K562 (cell line): ENCODE data around the gene GYPC. TPM values are rescaled to one million over a fixed set of nuclear protein-coding genes. Genes with fewer than 3 reads are reported as not detected.

Experiments
- E2F6 ChIP-seq, 2 experiments: IDR thresholded peaks; 2 replicates each; pipeline ENCODE4 v1.6.1; 2011; ENCODE audit warnings: borderline replicate concordance in 1 of 2, control low read depth in 1 of 2, low read depth in 1 of 2, low read length in 1 of 2, mild to moderate bottlenecking in 1 of 2, mixed read lengths in 1 of 2, moderate library complexity in 1 of 2; ENCODE audit not compliant: insufficient read depth in 1 of 2, insufficient read length in 1 of 2, poor library complexity in 1 of 2, severe bottlenecking in 1 of 2; ENCODE audit errors: extremely low read depth in 1 of 2
- EWSR1 ChIP-seq: fragments of 450-650 bp; IDR thresholded peaks from 2 replicates; pipeline ENCODE4 v1.6.1; 2018; ENCODE audit warnings: borderline replicate concordance, mild to moderate bottlenecking, low read depth, moderate library complexity; ENCODE audit not compliant: partially characterized antibody
- FOXK2 ChIP-seq, 2 experiments: fragments of 450-650 bp; IDR thresholded peaks in 1 of 2; conservative IDR thresholded peaks in 1 of 2; 2 replicates each; pipeline ENCODE4 v1.6.1; 2016; ENCODE audit warnings: low read depth in 2 of 2, mild to moderate bottlenecking in 1 of 2
- GATA2 ChIP-seq: sonication (generic); formaldehyde crosslinking; IDR thresholded peaks from 2 replicates; pipeline ENCODE4 v1.4.0; 2020; ENCODE audit warnings: mild to moderate bottlenecking, missing genetic modification reagents
- GTF2E2 ChIP-seq: fragments of 200-800 bp; sonication (Bioruptor generic); IDR thresholded peaks from 2 replicates; pipeline ENCODE4 v1.6.1; 2016; ENCODE audit warnings: missing genetic modification characterization, missing compliant biosample characterization
- HDAC3 ChIP-seq: fragments of 450-650 bp; IDR thresholded peaks from 2 replicates; pipeline ENCODE4 v1.6.1; 2018; ENCODE audit warnings: borderline replicate concordance, mild to moderate bottlenecking, moderate library complexity; ENCODE audit not compliant: partially characterized antibody
- HMGXB4 ChIP-seq: sonication (generic); formaldehyde crosslinking; IDR thresholded peaks from 2 replicates; pipeline ENCODE4 v1.8.1; 2023; ENCODE audit warnings: mild to moderate bottlenecking, missing genetic modification reagents
- KLF16 ChIP-seq: IDR thresholded peaks from 2 replicates; pipeline ENCODE4 v1.6.1; 2016; ENCODE audit warnings: antibody characterized with exemption
- PRMT5 ChIP-seq: sonication (generic); formaldehyde crosslinking; IDR thresholded peaks from 2 replicates; pipeline ENCODE4 v1.5.0; 2020; ENCODE audit warnings: missing genetic modification reagents
- polyA plus RNA-seq, 8 experiments: library from polyadenylated mRNA; depleted of rRNA in 4 of 8; stranded (reverse) in 5 of 8; unstranded in 3 of 8; fragments of >200 nt; fragmentation: Nextera tagmentation in 2 of 8; fragmentation: Illumina TruSeq in 1 of 8; extraction: Ambion mirVana in 2 of 8; extraction: Trizol in 1 of 8; gene quantifications; 2 replicates each; pipeline versions ENCODE4 v1.2.1 to v1.2.3, GENCODE V29; 2011 to 2014; ENCODE audit warnings: inconsistent platforms in 1 of 8, missing spikeins in 1 of 8
- total RNA-seq, 7 experiments: library from RNA; depleted of rRNA in 6 of 7; stranded (reverse); fragments of >200 nt in 6 of 7; fragmentation: Illumina TruSeq in 2 of 7; extraction: Trizol in 2 of 7; gene quantifications; 2 replicates each; pipeline versions ENCODE4 v1.2.1 to v1.2.3, GENCODE V29; 2011 to 2021; ENCODE audit warnings: low replicate concordance in 1 of 7
- TF ChIP-seq, protein P1 (sequence below), 2 experiments: fragments of 450-650 bp in 1 of 2; sonication (generic) in 1 of 2; formaldehyde crosslinking in 1 of 2; IDR thresholded peaks in 1 of 2; conservative IDR thresholded peaks in 1 of 2; 2 replicates each; pipeline versions ENCODE4 v1.6.1 to v1.8.1; 2016 to 2023; ENCODE audit warnings: mild to moderate bottlenecking in 2 of 2, moderate library complexity in 2 of 2, inconsistent platforms in 1 of 2, missing genetic modification reagents in 1 of 2

GYPC gene
- total and polyA plus RNA-seq, 9 of the 15 experiments (the other 6 are each of a cell fraction or from before 2014, with no cell fraction given): 50.6 to 282 (median 194) TPM

DNA sequence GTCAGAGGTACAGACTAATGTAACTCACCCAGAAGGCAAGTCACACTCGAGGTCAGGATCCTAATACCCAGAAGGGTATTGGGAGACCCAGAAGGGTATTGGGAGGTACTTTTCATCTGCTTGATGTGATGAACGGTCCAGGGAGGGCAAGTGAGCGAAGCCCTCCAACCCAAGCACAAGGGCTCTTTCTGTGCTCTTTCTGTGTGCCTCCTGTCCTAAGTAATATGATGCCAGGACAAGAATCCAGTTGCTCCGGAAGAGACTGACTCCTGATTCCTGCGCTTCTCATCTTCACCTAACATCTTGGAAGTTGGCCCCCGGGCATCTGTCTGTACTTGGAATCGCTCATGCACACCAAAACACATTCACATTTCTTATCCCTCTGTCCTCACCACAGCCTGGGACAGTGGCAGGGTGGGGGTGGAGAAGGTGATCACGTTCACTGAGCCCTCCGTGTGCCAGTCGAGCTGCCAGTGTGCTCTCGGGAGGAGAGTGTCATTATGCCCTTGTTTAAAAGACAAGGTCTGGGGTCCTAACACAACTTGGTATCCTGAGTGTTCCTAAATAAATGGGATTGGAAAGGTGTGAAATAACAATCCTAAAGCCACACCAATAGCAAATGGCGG is 17.1 kb downstream of the GYPC start (continued):
- no peak for TF ChIP-seq HMGXB4 (CRISPR knock-in tag)
- no peak for TF ChIP-seq GATA2 (CRISPR knock-in tag)
- TF ChIP-seq GTF2E2: no peak
- TF ChIP-seq FOXK2 (conservative IDR thresholded peaks at IDR 0.05 in 1 of 2, IDR thresholded peaks at IDR 0.05 in 1 of 2; ENCODE audit: low read depth in 2 of 2): no peak
- no peak for TF ChIP-seq HDAC3
- no peak for TF ChIP-seq EWSR1
- TF ChIP-seq, protein P1, sequence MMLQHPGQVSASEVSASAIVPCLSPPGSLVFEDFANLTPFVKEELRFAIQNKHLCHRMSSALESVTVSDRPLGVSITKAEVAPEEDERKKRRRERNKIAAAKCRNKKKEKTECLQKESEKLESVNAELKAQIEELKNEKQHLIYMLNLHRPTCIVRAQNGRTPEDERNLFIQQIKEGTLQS (IDR thresholded peaks at IDR 0.05): no peak
- TF ChIP-seq, protein P1 (CRISPR knock-in tag; conservative IDR thresholded peaks at IDR 0.05): no peak
- no peak for TF ChIP-seq PRMT5 (CRISPR knock-in tag)
- TF ChIP-seq E2F6 (IDR thresholded peaks at IDR 0.05; ENCODE audit: borderline replicate concordance in 1 of 2, extremely low read depth in 1 of 2, insufficient read depth in 1 of 2, insufficient read length in 1 of 2, low read depth in 1 of 2, low read length in 1 of 2, poor library complexity in 1 of 2, severe bottlenecking in 1 of 2): no peak
- TF ChIP-seq KLF16: no peak
